Uterus (tissue), 2 donors: ENCODE results near the gene CENPF.

Experiments used
- POLR2A ChIP-seq, 2 donors: fragments of 450-650 bp; IDR thresholded peaks; one replicate each; pipeline ENCODE4 v1.6.1; 2016; ENCODE audit warnings: antibody characterized with exemption in 2 of 2, mild to moderate bottlenecking in 1 of 2, moderate library complexity in 1 of 2
- TF ChIP-seq, protein P1 (sequence below), 4 experiments: fragments of 200-600 bp in 2 of 4; fragments of 450-650 bp in 2 of 4; sonication (generic) in 2 of 4; IDR thresholded peaks; one replicate each; pipeline ENCODE4 v1.5.1; 2016 to 2019; ENCODE audit warnings: antibody characterized with exemption in 4 of 4, mild to moderate bottlenecking in 2 of 4, moderate library complexity in 1 of 4

DNA sequence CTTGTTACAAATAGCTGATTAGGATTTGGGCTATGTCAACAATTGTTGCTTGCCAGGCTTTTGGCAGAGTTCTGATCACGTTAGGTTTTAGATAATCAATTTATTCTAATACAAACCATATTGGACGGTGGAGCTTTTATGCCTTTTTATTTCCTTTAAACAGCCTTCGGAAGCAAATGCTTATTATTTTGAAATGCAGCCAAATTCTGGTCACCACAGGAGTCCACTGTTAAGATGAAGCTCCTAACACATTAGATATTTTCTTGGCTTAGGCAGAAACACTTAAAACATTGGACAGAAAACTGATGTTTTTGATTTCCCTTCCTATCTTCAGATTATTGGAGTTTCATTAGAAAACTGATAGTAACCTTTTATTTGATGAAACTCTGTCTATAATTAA is 82.9 kb downstream of the CENPF start:
- TF ChIP-seq POLR2A (IDR thresholded peaks at IDR 0.05): no peak
- TF ChIP-seq, protein P1, sequence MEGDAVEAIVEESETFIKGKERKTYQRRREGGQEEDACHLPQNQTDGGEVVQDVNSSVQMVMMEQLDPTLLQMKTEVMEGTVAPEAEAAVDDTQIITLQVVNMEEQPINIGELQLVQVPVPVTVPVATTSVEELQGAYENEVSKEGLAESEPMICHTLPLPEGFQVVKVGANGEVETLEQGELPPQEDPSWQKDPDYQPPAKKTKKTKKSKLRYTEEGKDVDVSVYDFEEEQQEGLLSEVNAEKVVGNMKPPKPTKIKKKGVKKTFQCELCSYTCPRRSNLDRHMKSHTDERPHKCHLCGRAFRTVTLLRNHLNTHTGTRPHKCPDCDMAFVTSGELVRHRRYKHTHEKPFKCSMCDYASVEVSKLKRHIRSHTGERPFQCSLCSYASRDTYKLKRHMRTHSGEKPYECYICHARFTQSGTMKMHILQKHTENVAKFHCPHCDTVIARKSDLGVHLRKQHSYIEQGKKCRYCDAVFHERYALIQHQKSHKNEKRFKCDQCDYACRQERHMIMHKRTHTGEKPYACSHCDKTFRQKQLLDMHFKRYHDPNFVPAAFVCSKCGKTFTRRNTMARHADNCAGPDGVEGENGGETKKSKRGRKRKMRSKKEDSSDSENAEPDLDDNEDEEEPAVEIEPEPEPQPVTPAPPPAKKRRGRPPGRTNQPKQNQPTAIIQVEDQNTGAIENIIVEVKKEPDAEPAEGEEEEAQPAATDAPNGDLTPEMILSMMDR (IDR thresholded peaks at IDR 0.05): no peak
